ENCODE results near the gene DONSON. TPM values are rescaled to one million over a fixed set of nuclear protein-coding genes. Genes with fewer than 3 reads are reported as not detected.
A peak's percentile ranks its signal among the peaks of the same experiment; 100 is the strongest.
"Not testable (repeated sequence)": the region's sequence is repeated elsewhere in the genome, so short reads cannot be mapped to it uniquely, and the experiment has no call there.

DONSON gene, protein sequence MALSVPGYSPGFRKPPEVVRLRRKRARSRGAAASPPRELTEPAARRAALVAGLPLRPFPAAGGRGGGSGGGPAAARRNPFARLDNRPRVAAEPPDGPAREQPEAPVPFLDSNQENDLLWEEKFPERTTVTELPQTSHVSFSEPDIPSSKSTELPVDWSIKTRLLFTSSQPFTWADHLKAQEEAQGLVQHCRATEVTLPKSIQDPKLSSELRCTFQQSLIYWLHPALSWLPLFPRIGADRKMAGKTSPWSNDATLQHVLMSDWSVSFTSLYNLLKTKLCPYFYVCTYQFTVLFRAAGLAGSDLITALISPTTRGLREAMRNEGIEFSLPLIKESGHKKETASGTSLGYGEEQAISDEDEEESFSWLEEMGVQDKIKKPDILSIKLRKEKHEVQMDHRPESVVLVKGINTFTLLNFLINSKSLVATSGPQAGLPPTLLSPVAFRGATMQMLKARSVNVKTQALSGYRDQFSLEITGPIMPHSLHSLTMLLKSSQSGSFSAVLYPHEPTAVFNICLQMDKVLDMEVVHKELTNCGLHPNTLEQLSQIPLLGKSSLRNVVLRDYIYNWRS
- total RNA-seq = 10 to 100 TPM; 38.7 to 41.9 TPM

- peaks cover 23% of the 10 kb centered on the region for H3K36me3 Mint-ChIP-seq
- H3K27me3 Mint-ChIP-seq = no peaks in the 10 kb centered on the region
- no peaks in the 10 kb centered on the region for H3K9me3 Mint-ChIP-seq
- DNase-seq = peak; percentile 92
- peak within 1 kb of the TSS; percentile 81 for H3K27ac Mint-ChIP-seq
- H3K4me1 Mint-ChIP-seq = peaks cover 16% of the 10 kb centered on the region
- peak within 1 kb of the TSS; percentile 92 for H3K4me3 Mint-ChIP-seq
Measured at GRCh38 chr21:33588485-33589335, at the start of gene DONSON. TSS of gene DONSON (minus strand) at chr21:33588684. CDS start at chr21:33588641, 43 bp downstream.

DNA sequence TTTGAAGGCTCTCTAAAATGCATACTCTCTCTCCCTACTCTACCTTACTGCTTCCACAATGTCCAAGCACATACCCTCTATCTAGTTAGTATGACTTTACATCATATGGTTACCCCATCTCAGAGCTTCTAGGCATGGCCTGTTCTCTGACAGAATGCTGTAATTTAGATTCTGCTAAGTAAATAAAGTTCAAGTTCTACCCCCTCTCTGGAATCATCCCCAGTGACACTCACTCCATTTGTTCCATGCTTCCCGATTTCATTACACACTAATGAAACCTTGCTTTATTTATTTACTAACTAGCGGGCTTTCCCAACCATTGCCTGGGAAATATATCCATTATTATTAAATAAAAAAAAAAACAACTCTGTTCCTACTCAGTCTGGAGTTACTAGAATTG is 45.8 kb upstream of the DONSON start:
- Mint-ChIP-seq H3K4me1 (peaks cover 10% of the 10 kb centered on the region), H3K27ac (no peak overlapping the region), H3K9me3 (no peaks in the 10 kb centered on the region), H3K4me3 (no peak overlapping the region), H3K27me3 (no peaks in the 10 kb centered on the region), H3K36me3 (peaks cover 6% of the 10 kb centered on the region)
- no peak for DNase-seq

DNA sequence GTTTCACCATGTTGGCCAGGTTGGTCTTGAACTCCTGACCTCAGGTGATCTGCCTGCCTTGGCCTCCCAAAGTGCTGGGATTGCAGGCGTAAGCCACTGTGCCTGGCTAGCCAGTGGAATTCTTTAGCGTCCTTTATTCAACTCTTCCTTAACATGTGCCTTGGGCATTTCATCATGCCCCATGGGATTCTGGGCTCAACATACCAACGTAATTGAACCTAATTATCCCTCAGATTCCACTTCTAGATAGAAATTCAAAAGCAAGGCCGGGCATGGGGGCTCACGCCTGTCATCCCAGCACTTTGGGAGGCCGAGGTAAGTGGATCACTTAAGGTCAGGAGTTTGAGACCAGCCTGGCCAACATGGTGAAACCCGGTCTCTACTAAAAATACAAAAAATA is 37.7 kb upstream of the DONSON start:
- H3K27me3 Mint-ChIP-seq, H3K9me3 Mint-ChIP-seq, H3K4me1 Mint-ChIP-seq, DNase-seq, H3K36me3 Mint-ChIP-seq, H3K27ac Mint-ChIP-seq, H3K4me3 Mint-ChIP-seq: not testable (repeated sequence)

DNA sequence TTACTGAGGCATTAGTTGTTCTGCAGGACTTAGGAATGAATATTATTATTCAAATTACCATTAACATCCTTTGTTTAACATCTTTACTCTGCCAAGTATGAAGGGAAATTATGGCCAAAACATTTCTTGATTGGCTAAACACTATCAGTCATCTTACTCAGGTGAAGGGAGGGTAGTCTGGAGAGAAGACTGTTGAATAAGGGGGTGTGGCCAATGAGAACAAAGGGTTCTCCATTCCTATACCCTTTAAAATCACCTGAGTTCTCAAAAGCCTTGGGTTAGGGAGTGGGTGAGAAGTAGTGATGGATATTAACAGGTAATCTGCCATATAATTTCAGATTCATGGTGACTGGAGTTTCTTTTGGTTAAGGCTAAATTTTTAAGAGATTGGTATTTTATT is 33.8 kb upstream of the DONSON start:
- Mint-ChIP-seq H3K27me3 (no peaks in the 10 kb centered on the region), H3K36me3 (peaks cover 9% of the 10 kb centered on the region)
- DNase-seq = no peak

GRCh38 chr21:33619726-33620125 is 31.2 kb upstream of the DONSON start:
- DNase-seq = no peak
- Mint-ChIP-seq H3K4me1 (no peaks in the 10 kb centered on the region), H3K27me3 (no peaks in the 10 kb centered on the region), H3K36me3 (peaks cover 11% of the 10 kb centered on the region), H3K9me3 (no peaks in the 10 kb centered on the region), H3K4me3 (no peak overlapping the region), H3K27ac (no peak overlapping the region)

More for the DNA sequence above, 33.8 kb upstream of the DONSON start:
- Mint-ChIP-seq H3K4me1 (no peaks in the 10 kb centered on the region), H3K9me3 (no peaks in the 10 kb centered on the region), H3K4me3 (no peak overlapping the region), H3K27ac (no peak overlapping the region)

GRCh38 chr21:33618407-33618806 is 29.9 kb upstream of the DONSON start:
- Mint-ChIP-seq H3K27ac (no peak overlapping the region), H3K27me3 (no peaks in the 10 kb centered on the region), H3K36me3 (peaks cover 10% of the 10 kb centered on the region), H3K4me3 (no peak overlapping the region), H3K9me3 (no peaks in the 10 kb centered on the region), H3K4me1 (no peaks in the 10 kb centered on the region)
- DNase-seq = no peak

- H3K27ac Mint-ChIP-seq, H3K27me3 Mint-ChIP-seq, H3K9me3 Mint-ChIP-seq, H3K4me3 Mint-ChIP-seq, H3K4me1 Mint-ChIP-seq, DNase-seq, H3K36me3 Mint-ChIP-seq: not testable (repeated sequence)
Measured at GRCh38 chr21:33617565-33617964, 29.1 kb upstream of the DONSON start.

DNA sequence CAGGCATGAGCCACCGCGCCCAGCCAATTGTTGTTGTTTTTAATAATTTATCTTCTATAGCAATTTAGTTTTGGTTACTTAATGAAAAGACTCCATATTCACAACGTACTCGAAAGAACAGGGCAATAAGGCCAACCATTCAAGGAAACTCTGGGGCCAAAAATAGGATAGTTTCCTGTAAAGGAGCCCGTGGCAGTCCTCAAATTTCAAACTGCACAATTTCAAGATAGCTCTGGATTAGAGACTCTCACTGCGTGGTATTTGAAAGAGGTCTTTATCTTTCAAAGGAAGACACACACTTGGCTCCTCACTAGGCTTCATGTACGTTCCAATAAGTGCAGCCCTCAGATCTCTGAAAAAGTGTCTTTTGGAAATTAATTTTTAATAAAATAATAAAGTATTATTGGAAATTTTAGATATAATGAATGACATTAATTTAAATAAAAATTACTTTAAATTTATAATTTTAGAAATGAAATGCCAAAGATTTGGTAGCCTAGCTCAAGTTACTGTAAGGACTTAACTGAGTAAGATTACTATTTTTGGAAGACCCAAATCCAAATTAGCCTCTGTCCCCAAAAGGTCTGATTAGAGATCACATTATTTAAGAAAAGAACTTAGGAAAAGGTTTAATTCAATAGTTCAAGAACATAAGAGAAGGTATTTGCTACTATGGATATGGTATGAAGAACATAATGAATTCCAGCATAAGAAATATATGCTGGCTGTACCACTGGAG is 22.7 kb upstream of the DONSON start:
- no peak for DNase-seq
- no peaks in the 10 kb centered on the region for H3K27me3 Mint-ChIP-seq
- H3K4me3 Mint-ChIP-seq = no peak overlapping the region
- no peaks in the 10 kb centered on the region for H3K36me3 Mint-ChIP-seq
- H3K4me1 Mint-ChIP-seq = no peaks in the 10 kb centered on the region
- no peaks in the 10 kb centered on the region for H3K9me3 Mint-ChIP-seq
- no peak overlapping the region for H3K27ac Mint-ChIP-seq

DNA sequence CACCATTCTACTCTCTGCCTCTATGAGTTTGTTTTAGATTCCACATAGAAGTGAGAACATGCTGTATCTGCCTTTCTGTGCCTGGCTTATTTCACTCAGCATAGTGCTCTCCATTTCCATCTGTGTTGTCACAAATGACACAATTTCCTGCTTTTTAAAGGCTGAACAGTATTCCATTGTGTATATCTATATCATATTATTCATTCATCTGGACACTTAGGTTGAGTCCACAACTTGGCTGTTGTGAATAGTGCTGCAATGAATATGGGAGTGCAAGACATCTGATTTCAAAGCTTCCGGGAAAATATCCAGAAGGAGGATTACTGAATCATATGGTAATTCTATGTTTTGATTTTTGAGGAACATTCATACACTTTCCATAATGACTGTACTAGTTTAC is 20.1 kb upstream of the DONSON start:
- Mint-ChIP-seq H3K36me3 (no peaks in the 10 kb centered on the region), H3K27ac (no peak overlapping the region)

GRCh38 chr21:33598051-33598450 is 9.6 kb upstream of the DONSON start:
- H3K4me3 Mint-ChIP-seq = no peak overlapping the region
- H3K9me3 Mint-ChIP-seq = no peaks in the 10 kb centered on the region
- no peaks in the 10 kb centered on the region for H3K27me3 Mint-ChIP-seq
- H3K4me1 Mint-ChIP-seq = no peaks in the 10 kb centered on the region
- H3K36me3 Mint-ChIP-seq = peaks cover 8% of the 10 kb centered on the region
- no peak for DNase-seq
- no peak overlapping the region for H3K27ac Mint-ChIP-seq

More for the DNA sequence above, 20.1 kb upstream of the DONSON start:
- no peaks in the 10 kb centered on the region for H3K9me3 Mint-ChIP-seq
- H3K4me1 Mint-ChIP-seq = no peaks in the 10 kb centered on the region
- H3K4me3 Mint-ChIP-seq = no peak overlapping the region
- DNase-seq = no peak
- H3K27me3 Mint-ChIP-seq = no peaks in the 10 kb centered on the region

GRCh38 chr21:33587792-33588484 is 546 bp downstream of the DONSON start:
- Mint-ChIP-seq H3K4me1 (peaks cover 16% of the 10 kb centered on the region), H3K36me3 (peaks cover 23% of the 10 kb centered on the region), H3K9me3 (no peaks in the 10 kb centered on the region), H3K27me3 (no peaks in the 10 kb centered on the region), H3K27ac (peak overlapping the region; percentile 79), H3K4me3 (peak overlapping the region; percentile 92)
- no peak for DNase-seq

DNA sequence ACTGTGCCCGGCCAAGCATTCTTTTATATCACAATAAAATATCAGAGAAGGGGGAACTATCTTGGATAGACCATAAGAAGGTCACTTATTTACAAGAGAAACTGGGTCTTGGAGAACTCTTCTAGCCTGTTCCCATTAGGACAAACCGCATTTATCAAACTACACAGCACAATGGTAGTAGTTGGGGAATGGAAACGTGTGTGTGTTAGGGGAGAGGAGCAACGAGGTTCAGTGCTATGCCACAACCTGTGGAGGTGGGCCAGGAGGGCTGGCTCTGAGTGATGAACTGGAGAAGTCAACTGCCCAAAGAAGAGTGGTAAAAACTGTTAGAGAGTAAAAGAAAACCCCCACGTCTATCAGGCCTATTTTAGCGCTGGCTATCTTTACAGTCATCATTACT is 1.6 kb downstream of the DONSON start:
- Mint-ChIP-seq H3K36me3 (peaks cover 23% of the 10 kb centered on the region), H3K27ac (no peak overlapping the region), H3K27me3 (no peaks in the 10 kb centered on the region), H3K4me3 (peak overlapping the region; percentile 60), H3K9me3 (no peaks in the 10 kb centered on the region), H3K4me1 (peaks cover 16% of the 10 kb centered on the region)
- DNase-seq = no peak

- Mint-ChIP-seq H3K4me3 (no peak overlapping the region), H3K4me1 (peaks cover 17% of the 10 kb centered on the region), H3K9me3 (no peaks in the 10 kb centered on the region), H3K36me3 (peaks cover 23% of the 10 kb centered on the region), H3K27me3 (no peaks in the 10 kb centered on the region), H3K27ac (no peak overlapping the region)
- DNase-seq = no peak
Measured at GRCh38 chr21:33584455-33584854, 4.0 kb downstream of the DONSON start.

DNA sequence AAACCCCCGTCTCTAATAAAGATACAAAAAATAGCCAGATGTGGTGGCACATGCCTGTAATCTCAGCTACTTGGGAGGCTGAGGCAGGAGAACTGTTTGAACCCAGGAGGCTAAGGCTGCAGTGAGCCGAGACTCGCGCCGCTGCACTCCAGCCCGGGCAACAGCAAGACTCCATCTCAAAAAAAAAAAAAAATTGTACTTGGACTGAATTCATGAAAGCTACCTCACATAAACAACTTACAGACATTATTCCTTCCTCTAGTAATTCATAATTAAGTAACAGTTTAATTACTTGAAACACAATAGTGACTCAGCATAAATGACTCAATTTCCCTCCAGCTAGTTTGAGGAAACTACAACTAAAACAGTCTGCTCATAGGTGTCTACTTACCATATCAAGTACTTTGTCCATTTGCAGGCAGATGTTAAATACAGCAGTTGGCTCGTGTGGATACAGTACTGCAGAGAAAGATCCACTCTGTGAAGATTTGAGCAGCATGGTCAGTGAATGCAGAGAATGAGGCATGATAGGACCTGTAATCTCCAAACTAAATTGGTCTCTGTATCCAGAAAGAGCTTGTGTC is 9.4 kb downstream of the DONSON start:
- Mint-ChIP-seq H3K27me3 (no peaks in the 10 kb centered on the region), H3K27ac (peak overlapping the region; percentile 70), H3K4me1 (peaks cover 5% of the 10 kb centered on the region), H3K9me3 (no peaks in the 10 kb centered on the region), H3K36me3 (peaks cover 8% of the 10 kb centered on the region), H3K4me3 (no peak overlapping the region)
- DNase-seq = no peak
